Left lung (tissue), 10 donors: Measurements from ENCODE around the gene TTLL3. TPM values are rescaled to one million over a fixed set of nuclear protein-coding genes. Genes with fewer than 3 reads are reported as not detected.

ENCODE experiments used
- ATAC-seq: fragments of 200-7000 bp; cut with Tn5 transposase; one replicate; pipeline ENCODE4 v1.9.1; 2020; ENCODE audit warnings: moderate library complexity
- DNase-seq, 4 donors: peaks; one replicate each; pipeline ENCODE4 v3.0.0-alpha.2; 2013 to 2020
- H3K27ac ChIP-seq, 2 donors: fragments of 200-600 bp; sonication (generic) in 1 of 2; one replicate each; pipeline versions ENCODE4 v1.5.0 to v1.8.0; 2020 to 2021
- H3K27me3 ChIP-seq, 2 donors: fragments of 200-600 bp; sonication (generic) in 1 of 2; one replicate each; pipeline versions ENCODE4 v1.5.0 to v1.8.0; 2020 to 2021
- H3K36me3 ChIP-seq, 2 donors: fragments of 200-600 bp; sonication (generic) in 1 of 2; one replicate each; pipeline versions ENCODE4 v1.5.0 to v1.8.0; 2020 to 2021
- H3K4me1 ChIP-seq, 2 donors: fragments of 200-600 bp; one replicate each; pipeline ENCODE4 v1.8.0; 2021
- H3K4me3 ChIP-seq, 2 donors: fragments of 200-600 bp; sonication (generic) in 1 of 2; one replicate each; pipeline versions ENCODE4 v1.5.0 to v1.8.0; 2020 to 2021; ENCODE audit warnings: mild to moderate bottlenecking in 1 of 2
- H3K9me3 ChIP-seq, 2 donors: fragments of 200-600 bp; sonication (generic) in 1 of 2; one replicate each; pipeline versions ENCODE4 v1.5.0 to v1.8.0; 2020 to 2021
- CTCF ChIP-seq, 2 donors: fragments of 200-600 bp; sonication (generic) in 1 of 2; IDR thresholded peaks; one replicate each; pipeline versions ENCODE4 v1.5.0 to v1.8.0; 2021; ENCODE audit warnings: antibody characterized with exemption in 2 of 2
- intact Hi-C, 2 donors: fragments of 100-400 bp; cut with DNase I; formaldehyde crosslinking; loops; one replicate each; pipeline versions ENCODE4 v1.11.2 to v1.14.2; 2022
- polyA plus RNA-seq, 6 donors: library from polyadenylated mRNA; unstranded; fragments of 120-200 nt; gene quantifications; one replicate each; pipeline ENCODE4 v1.2.1, GENCODE V29; 2013; ENCODE audit not compliant: insufficient read length in 6 of 6
- total RNA-seq, 2 donors: library from RNA; stranded (reverse); fragmentation: NEBNext Ultra II Directional; extraction: Animal tissue kit (Norgen Biotek cat#: 25700); gene quantifications; one replicate each; pipeline ENCODE4 v1.2.1, GENCODE V29; 2021
- donor health status: DM: no; HTN: yes; CAD: no.
- donor health status: DM: no; HTN: no; CAD: no.

Gene TTLL3
- total and polyA plus RNA-seq, 8 donors = 30.5 to 103 (median 88.6) TPM

- DNase-seq (no peak), ATAC-seq (peak; percentile 27)
- intact Hi-C loops = no loop called here
- H3K4me1 ChIP-seq = peaks cover 4 to 12% of the 10 kb centered on the region in 2 donors
- H3K9me3 ChIP-seq = no peaks in the 10 kb centered on the region
- TF ChIP-seq CTCF (IDR thresholded peaks at IDR 0.05) = no peak
- peaks cover 0 to 68% of the 10 kb centered on the region in 2 donors for H3K36me3 ChIP-seq
- no peak overlapping the region for H3K4me3 ChIP-seq
- H3K27me3 ChIP-seq = no peaks in the 10 kb centered on the region
- no peak overlapping the region for H3K27ac ChIP-seq
These were observed 27.9 kb downstream of the TTLL3 start for GRCh38 chr3:9837701-9838582.

- DNase-seq (no peak), ATAC-seq (no peak)
- Histone ChIP-seq H3K4me1 (peaks cover 7 to 16% of the 10 kb centered on the region in 2 donors), H3K27ac (no peak overlapping the region), H3K27me3 (no peaks in the 10 kb centered on the region), H3K9me3 (no peaks in the 10 kb centered on the region), H3K36me3 (peaks cover 0 to 59% of the 10 kb centered on the region in 2 donors), H3K4me3 (no peak overlapping the region)
- TF ChIP-seq CTCF (IDR thresholded peaks at IDR 0.05) = no peak
- intact Hi-C loops = no loop called here
These were observed 28.8 kb downstream of the TTLL3 start for GRCh38 chr3:9838856-9839255.

- no peak overlapping the region for H3K27ac ChIP-seq
- H3K4me1 ChIP-seq = peaks cover 10 to 21% of the 10 kb centered on the region in 2 donors
- no peaks in the 10 kb centered on the region for H3K27me3 ChIP-seq
- no peak overlapping the region for H3K4me3 ChIP-seq
- peaks cover 0 to 38% of the 10 kb centered on the region in 2 donors for H3K36me3 ChIP-seq
- H3K9me3 ChIP-seq = no peaks in the 10 kb centered on the region
- DNase-seq (no peak), ATAC-seq (no peak)
- TF ChIP-seq CTCF (IDR thresholded peaks at IDR 0.05) = no peak
- intact Hi-C loops = no loop called here
These were observed 31.0 kb downstream of the TTLL3 start for GRCh38 chr3:9841015-9841414.

GRCh38 chr3:9843715-9844438 lies 33.8 kb downstream of the TTLL3 start, which contains the start of gene RPUSD3:
Gene RPUSD3 (minus strand): TSS chr3:9844008. CDS start chr3:9843990, 18 bp downstream.
- H3K4me1 ChIP-seq = peaks cover 10 to 21% of the 10 kb centered on the region in 2 donors
- TF ChIP-seq CTCF (IDR thresholded peaks at IDR 0.05) = no peak
- H3K27me3 ChIP-seq = no peaks in the 10 kb centered on the region
- H3K4me3 ChIP-seq = peak within 1 kb of the TSS; percentile 79 to 82
- no peaks in the 10 kb centered on the region for H3K9me3 ChIP-seq
- intact Hi-C loops = no loop called here
- peaks cover 0 to 30% of the 10 kb centered on the region in 2 donors for H3K36me3 ChIP-seq
- ATAC-seq (peak; percentile 99), DNase-seq (peak; percentile 98 to 99 (median 98))
- peak within 1 kb of the TSS; percentile 74 to 79 for H3K27ac ChIP-seq

- ATAC-seq (no peak), DNase-seq (no peak)
- H3K27ac ChIP-seq = no peak overlapping the region
- TF ChIP-seq CTCF (IDR thresholded peaks at IDR 0.05) = no peak
- intact Hi-C loops = no loop called here
- no peaks in the 10 kb centered on the region for H3K9me3 ChIP-seq
- H3K27me3 ChIP-seq = no peaks in the 10 kb centered on the region
- peaks cover 0 to 6% of the 10 kb centered on the region in 2 donors for H3K36me3 ChIP-seq
- no peak overlapping the region for H3K4me3 ChIP-seq
- H3K4me1 ChIP-seq = peaks cover 10 to 22% of the 10 kb centered on the region in 2 donors
These were observed 36.2 kb downstream of the TTLL3 start for GRCh38 chr3:9846231-9846630.
